ENCODE results near the gene NFATC2. TPM values are rescaled to one million over a fixed set of nuclear protein-coding genes. Genes with fewer than 3 reads are reported as not detected.

Gene NFATC2
- total RNA-seq, 1 donor from 2014 or later: 7.6 TPM

GRCh38 chr20:51451484-51451883 lies 91.0 kb downstream of the NFATC2 start:
- intact Hi-C loops (cut with DNase I): no loop called here
- TF ChIP-seq, protein P1, sequence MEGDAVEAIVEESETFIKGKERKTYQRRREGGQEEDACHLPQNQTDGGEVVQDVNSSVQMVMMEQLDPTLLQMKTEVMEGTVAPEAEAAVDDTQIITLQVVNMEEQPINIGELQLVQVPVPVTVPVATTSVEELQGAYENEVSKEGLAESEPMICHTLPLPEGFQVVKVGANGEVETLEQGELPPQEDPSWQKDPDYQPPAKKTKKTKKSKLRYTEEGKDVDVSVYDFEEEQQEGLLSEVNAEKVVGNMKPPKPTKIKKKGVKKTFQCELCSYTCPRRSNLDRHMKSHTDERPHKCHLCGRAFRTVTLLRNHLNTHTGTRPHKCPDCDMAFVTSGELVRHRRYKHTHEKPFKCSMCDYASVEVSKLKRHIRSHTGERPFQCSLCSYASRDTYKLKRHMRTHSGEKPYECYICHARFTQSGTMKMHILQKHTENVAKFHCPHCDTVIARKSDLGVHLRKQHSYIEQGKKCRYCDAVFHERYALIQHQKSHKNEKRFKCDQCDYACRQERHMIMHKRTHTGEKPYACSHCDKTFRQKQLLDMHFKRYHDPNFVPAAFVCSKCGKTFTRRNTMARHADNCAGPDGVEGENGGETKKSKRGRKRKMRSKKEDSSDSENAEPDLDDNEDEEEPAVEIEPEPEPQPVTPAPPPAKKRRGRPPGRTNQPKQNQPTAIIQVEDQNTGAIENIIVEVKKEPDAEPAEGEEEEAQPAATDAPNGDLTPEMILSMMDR (IDR thresholded peaks at IDR 0.05): no peak
- ATAC-seq: no peak
- no peak for DNase-seq
- no peaks in the 10 kb centered on the region for H3K36me3 ChIP-seq
- H3K4me3 ChIP-seq: no peak overlapping the region
- no peak overlapping the region for H3K27ac ChIP-seq
- H3K9me3 ChIP-seq: no peaks in the 10 kb centered on the region
- no peaks in the 10 kb centered on the region for H3K27me3 ChIP-seq
- peaks cover 18% of the 10 kb centered on the region for H3K4me1 ChIP-seq

DNA sequence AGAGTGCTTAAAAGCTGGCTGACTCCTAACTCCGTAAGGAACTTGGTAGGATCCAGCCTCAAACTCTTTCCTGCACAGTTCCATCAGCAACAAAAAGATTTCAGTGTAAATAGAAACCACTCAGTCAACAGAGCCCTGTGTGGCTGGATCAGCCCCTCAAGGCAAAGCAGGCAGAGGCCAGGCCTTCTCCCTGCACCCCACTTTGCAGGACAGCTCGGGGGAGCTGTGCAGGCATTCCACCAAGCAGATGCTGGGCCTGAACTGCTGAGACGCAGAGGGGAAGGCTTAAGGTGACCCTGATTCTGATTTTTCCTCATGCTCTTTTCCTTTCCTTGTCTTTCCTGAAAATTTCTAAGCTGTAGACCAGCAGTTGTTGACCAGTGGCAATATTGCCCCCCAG lies 91.5 kb downstream of the NFATC2 start:
- TF ChIP-seq, protein P1 (IDR thresholded peaks at IDR 0.05): no peak
- intact Hi-C loops (cut with DNase I): no loop called here
- Histone ChIP-seq H3K27me3 (no peaks in the 10 kb centered on the region), H3K36me3 (no peaks in the 10 kb centered on the region), H3K4me1 (peaks cover 14% of the 10 kb centered on the region), H3K27ac (no peak overlapping the region), H3K9me3 (no peaks in the 10 kb centered on the region), H3K4me3 (no peak overlapping the region)
- ATAC-seq: no peak
- no peak for DNase-seq

DNA sequence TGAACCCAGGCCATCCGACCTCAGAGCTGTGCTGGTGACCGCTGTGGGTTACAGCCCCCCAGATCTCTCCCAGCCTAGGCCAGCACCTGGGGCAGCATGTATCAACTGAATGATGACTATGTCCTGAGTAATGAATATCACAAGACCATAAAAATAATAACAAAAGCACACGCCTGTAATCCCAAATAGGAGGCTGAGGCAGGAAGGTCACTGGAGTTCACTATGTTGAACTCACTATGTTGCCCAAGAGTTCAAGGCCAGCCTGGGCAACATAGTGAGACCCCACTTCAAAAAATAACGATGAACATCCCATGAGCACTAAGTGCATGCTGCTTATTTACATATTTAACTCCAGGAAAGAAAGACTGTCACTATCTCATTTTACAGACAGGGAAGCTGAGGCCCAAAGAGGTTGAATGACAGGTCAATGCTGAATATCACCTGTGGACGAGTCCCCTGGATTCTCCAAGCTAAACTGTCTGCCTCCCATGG lies 92.3 kb downstream of the NFATC2 start:
- Histone ChIP-seq H3K27ac (no peak overlapping the region), H3K4me3 (no peak overlapping the region), H3K9me3 (no peaks in the 10 kb centered on the region), H3K27me3 (no peaks in the 10 kb centered on the region), H3K4me1 (peaks cover 13% of the 10 kb centered on the region), H3K36me3 (no peaks in the 10 kb centered on the region)
- TF ChIP-seq, protein P1 (IDR thresholded peaks at IDR 0.05): no peak
- DNase-seq (no peak), ATAC-seq (no peak)
- intact Hi-C loops (cut with DNase I): no loop called here

DNA sequence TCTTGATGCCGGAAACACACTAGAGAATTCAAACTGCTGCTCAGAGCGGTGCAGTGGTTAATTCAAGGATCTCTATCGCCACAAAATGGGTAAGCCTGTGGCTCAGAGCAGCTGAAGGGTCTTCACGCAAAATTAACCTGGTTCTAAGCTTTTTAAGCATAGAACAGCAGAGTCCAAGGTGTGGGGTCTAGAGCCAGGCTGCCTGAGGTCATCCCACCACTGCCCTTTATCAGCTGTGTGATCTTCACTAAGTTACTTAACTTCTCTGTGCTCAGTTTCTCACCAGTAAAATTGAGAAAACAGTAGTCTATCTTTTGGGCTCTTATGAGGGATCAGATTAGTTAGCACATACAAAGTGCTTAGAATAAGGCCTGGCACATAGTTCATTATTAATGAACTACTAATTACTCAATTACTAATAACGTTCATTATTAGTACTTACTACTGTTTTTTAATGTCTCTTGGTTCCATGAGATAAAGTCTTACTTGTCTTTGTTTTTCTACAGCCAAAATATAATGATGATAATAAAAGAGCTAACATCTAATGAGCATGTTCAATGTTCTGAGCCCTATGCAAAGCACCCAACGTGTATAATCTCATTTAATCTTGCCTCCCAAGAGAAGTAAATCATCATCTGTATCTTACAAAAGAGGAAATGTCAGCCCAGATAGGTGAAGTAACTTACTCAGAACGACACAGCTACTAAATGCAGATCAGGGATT lies 92.9 kb downstream of the NFATC2 start:
- Histone ChIP-seq H3K9me3 (no peaks in the 10 kb centered on the region), H3K4me3 (no peak overlapping the region), H3K36me3 (no peaks in the 10 kb centered on the region), H3K4me1 (peaks cover 13% of the 10 kb centered on the region), H3K27ac (no peak overlapping the region), H3K27me3 (no peaks in the 10 kb centered on the region)
- TF ChIP-seq, protein P1 (IDR thresholded peaks at IDR 0.05): no peak
- DNase-seq: no peak
- ATAC-seq: no peak
- intact Hi-C loops (cut with DNase I): no loop called here

- H3K27ac ChIP-seq: no peak overlapping the region
- TF ChIP-seq, protein P1 (IDR thresholded peaks at IDR 0.05): no peak
- no peak for DNase-seq
- no peaks in the 10 kb centered on the region for H3K36me3 ChIP-seq
- H3K9me3 ChIP-seq: no peaks in the 10 kb centered on the region
- no peak for ATAC-seq
- no peaks in the 10 kb centered on the region for H3K27me3 ChIP-seq
- H3K4me3 ChIP-seq: no peak overlapping the region
- H3K4me1 ChIP-seq: peaks cover 13% of the 10 kb centered on the region
- intact Hi-C loops (cut with DNase I): no loop called here
These were observed 94.8 kb downstream of the NFATC2 start for GRCh38 chr20:51447765-51448148.

Data from upper lobe of right lung (tissue), 1 donor.